NCI-H446 treated with DMSO at 0.1 percent for 48 hours (cell line): ENCODE data around the gene KCNQ1OT1.

Source experiments
- DNase-seq: peaks from one replicate; lab custom pipeline; 2025; lab: John Stamatoyannopoulos, UW

Gene KCNQ1OT1

DNA sequence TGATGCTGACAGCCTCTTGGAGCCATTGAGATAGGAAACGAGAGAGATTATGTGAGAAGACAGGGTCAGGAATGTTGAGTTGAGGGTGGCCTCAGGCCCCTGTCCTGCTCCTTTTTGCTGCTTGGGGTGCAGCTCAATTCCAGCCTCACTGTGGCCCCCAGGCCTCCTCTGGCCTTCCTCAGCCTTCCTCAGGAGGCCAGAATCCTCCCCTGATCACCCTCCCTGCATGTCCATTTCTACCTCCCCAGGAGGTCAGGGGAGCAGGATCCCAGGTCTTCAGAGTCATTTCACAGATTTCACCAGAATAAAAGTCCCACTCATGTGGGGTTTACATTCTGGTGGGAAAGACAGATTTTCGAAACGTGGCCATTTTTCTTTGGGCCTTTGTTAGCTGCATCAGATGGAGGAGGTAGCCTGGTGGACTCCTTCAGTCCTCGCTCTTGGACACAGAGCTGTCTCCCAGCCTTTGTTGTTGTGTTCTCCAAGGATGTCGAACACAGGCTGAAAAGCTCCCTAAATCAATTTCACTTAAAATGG lies 2.2 kb upstream of the KCNQ1OT1 start:
- DNase-seq: no peak

DNA sequence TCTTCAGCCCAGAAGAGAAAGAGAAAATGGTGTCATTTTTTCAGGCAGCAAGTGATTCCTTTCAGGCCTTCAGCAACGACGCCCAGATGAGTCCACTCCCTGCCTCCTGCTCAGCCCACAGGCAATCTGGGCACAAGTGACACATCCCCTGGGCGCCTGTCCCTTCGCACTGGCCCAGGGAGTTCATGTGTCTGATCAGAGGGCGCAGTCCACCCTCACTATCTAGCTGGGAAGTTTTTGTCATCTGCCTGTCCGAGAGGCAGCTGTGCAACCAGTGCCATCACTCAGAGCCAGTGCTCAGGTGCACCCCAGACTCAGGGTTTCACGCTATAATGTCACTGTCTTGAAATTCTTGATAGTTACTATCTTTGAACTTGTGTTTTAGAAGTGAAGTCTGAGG lies 1.4 kb upstream of the KCNQ1OT1 start:
- DNase-seq: no peak

DNA sequence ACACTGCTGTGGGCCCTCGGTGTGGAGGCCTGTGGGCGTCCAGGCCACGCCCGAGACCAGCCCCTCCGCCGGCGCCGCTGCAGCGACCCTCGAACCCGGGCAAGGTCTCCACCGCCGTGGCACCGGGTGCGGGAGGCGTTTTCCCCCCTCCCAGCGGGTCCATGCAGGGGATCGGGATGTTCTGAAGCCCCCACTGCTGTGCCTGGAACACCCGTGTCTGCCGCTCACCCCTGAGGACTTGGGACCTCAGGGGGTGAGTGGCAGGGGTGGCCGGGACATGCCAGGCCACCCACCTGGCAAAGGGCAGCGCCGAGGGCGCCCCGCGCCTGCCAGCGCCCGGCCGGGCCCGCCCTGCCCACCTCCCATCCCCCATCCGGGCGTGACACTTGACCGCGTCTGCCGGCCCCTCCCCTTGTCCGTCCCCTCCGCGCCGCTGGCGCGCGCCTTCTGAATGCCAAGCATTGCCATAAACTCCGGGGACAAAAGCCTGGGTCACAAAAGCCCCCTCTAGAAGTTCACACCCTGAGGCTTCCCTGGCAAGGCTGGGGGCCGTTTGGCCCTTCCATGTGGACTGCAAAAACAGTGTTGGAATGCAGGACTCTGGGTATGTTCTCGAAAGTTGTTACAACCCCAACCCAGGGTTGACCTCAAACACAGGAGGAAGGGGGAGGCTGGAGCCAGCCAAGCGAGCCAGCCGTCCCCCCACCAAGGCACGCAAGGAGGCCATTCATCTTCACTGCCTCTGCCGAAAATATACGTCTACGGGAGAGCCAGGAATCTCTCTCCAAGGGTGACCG lies 819 bp upstream of the KCNQ1OT1 start:
- no peak for DNase-seq

DNA sequence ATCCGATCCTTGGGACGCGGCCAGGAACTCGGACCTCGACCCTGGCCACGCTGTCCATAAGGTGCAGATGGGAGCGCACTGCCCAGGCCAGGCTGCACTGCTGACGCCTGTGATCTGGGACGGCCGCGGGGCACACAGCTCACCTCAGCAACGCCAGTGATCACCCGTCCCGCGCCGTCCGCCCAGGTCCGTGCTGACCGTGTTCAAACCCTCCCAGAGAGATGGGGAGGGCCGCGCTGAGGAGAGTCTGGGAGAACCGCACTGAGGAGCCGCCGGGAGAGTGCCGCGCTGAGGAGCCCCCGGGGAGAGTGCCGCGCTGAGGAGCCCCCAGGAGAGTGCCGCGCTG lies 636 bp downstream of the KCNQ1OT1 start:
- DNase-seq: no peak

DNA sequence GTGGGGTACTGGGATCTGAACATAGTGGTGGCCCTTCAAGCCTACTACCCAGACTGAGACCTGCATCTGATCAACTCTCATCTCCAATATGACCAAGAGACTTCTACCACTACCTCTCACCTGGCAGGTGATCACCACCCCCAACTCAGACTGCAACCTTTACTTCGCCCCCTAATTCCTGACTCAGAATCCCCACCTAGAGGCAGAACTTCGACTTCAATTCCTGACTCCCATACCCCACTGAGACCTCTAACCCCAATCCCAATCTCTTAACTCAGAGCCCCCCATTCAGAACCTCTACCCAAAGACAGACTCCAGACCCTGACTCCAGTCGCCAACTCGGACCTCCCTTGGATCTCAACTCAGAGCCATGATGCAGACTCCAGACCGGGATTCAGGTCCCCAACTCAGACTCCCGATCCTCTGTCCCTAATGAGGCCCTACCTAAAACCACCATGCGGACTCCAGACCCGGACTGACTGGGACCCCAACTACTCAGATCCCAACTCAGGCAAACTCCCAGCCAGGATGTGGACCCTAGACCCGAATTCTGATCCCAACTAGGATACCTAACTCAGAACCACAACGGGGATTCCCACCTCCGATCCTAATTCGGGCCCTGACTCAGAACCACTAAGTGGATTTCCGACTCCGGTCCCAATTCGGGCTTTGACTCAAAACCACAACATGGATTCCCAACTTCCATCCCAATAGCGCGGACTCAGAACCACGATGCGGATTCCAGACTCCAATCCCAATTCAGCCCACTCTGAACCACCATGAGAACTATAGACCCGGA lies 1.2 kb downstream of the KCNQ1OT1 start:
- DNase-seq: no peak

DNA sequence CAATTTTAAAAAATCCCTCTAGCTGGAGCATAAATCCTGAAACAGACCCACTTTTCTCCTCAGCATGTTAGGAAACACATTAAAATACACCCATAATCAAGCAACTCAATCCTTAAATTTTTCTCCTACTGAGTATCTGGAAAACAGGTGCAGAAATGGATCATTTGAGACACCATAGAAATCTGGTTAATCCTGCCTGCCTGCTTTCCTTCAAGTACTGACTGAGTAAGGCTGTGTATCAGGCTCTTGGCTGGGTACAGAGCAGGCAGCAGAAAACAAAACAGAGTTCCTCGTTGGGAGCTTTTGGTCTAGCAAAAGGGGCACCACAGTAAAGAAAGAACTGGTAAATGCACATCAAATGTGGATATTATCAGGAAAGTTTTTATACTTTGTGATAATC lies 1.9 kb downstream of the KCNQ1OT1 start:
- no peak for DNase-seq

DNA sequence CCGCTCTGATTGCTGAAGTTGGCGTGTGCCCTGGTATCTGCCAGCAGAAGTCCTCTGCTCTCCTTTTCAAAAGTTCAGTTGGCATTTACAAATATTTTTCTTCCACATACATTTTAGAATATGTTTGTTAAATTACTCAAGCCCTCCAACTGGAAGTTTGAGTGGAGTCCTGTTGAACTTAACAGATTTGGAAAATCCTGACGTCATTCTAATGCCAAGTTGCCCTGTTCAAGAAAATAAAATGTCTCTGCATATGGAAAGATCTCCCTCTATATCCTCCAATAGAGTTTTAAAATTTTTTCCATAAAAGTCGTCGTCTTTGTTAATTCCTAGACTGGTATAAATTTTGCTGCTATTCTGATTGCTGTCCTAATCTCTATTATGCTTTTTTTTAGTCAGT lies 3.3 kb downstream of the KCNQ1OT1 start:
- DNase-seq: no peak

DNA sequence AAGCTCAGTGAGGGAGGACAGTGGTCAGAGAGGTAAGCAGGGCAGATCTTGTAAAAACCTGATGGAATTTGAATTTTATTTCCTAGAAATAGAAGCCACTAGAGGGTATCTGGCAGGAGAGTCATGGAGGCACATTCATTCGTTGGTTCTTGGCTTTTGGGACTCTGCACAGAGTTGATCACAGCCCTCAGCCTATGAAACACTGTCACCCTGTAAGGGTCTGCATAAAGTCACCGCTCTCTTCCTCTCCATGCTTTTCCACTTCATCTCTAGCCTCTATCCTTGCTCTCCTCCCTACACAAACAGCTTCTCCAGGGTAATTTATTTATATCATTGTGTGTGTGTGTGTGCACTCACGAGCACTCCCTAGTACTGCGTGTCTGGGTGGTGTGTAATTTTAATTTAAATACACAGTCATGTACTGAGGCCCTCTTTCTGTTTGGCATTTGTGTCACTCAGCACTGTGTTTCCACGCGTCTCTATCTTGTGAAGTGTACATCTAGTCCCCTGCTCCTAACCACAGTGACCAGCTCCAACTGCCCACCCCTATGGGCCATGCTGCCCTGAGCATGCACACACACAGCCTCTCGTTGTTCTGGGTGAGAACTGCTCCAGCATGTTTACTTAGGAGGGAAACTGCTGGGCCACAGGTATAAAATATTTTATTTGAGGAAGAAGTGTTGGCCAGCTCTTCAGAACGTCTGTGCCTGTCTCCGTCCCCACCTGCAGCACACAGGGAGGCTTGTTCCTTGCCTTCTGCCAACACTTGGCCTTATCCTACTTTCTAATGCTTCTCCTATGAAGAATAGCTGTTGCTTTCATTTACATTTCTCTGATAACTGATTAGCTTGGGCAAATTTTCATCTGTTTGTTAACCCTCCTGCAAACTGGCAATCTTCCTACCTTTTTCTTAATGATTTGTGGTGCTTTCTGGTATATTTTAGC lies 4.5 kb downstream of the KCNQ1OT1 start:
- DNase-seq: no peak

DNA sequence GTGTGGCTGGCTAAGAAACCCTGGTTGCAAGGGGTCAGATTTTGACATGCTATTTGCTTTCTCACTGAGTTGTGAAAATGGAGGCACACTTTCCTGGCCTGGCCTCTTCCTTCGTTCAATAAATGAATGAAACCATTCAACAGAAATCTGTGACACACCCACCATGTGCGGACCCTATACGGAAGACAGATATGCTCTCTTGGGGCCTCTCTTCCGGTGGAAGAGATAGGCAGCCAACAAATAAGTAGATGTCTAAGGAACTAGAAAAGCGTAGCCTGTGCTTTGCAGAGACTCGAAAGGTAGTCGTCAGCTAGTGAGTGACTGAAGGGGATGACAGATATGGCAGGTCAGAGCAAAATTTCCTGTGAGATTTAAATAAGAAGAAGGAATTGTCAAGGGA lies 5.3 kb downstream of the KCNQ1OT1 start:
- no peak for DNase-seq

DNA sequence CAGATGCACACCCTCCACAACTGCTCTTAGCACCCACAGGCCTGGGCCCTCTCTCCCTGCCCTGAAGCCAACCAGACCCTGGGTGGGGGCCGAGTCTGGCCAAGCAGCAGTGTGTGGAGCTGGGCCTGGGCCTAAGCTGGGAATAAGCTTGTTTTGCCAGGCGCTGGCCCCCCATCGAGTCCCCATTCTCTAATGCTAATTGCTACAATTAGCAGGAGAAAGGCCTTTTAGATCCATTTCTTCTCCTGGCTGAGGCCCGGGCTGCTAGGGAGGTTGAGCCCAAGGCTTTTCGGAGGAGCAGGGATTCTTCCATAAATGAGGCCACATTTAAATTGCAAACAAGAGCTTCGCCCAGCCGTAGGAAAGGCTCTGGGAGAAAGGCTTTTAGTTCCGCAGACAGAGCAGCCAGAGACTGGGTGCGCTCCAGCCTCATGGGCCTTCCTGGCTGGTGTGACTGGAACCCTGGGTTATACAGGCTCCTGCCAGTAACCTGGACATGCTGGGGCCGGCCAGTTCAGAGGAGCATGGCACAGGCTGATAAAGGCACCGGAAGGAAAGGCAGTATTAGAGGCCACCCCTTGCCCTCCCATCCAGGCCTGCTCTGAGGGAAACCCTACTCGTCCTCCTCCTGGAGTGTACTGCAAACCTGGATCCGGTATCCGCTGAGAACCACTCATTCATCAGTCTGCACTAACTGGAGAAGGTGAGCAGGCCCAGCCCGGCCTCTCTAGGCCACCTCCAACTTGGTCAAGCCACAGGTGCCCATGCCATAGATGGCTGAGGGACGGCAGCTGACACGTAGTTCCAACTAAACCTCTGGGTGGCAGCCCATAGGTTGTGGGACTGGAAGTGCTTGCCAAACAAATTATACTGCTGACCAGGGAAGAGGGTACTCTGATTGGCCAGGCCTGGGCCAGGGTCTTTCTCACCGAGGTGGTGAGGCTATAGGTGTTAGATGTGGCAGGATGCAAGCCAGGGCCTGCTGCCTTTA lies 6.2 kb downstream of the KCNQ1OT1 start:
- no peak for DNase-seq

DNA sequence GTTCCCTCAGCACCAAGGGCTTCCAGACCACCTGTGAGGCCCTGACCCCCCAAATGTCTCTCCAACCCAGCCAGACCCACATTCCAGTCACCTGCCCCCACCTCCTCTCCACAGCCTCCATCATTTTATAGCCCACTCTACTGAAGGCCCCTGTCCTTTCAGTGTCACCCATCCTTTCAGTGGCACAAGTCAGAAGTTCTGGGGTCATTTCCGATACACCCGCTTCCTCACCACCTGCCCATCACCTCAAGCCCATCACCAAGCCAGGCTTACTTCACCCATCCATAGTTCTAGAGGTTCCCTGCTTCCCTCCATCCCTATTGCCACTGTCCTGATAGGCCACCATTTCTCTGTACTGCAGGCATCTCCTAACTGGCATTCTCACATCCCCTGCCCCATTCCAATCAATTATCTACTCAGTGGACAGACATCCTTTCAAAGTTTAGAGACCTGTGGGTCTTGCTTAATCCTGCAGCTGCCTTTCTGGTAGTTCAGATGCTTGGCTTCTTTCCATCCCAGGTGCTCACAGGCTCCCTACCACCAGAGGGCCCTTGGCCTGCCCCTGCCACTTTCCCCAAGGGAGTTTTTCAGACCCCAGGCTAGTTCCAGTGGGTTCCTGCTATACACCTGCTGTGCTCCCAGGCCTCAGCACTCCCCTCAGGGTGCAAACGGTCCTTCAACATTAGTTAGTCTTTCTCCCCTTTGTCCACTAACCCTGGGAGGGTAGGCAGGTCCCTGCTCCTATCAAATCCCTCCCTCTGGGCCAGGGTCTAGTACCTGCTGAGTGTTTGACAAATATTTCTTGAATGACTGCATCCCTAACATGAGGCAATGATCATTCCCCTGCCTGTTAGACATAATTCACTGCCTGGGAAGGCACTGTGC lies 7.6 kb downstream of the KCNQ1OT1 start:
- no peak for DNase-seq

DNA sequence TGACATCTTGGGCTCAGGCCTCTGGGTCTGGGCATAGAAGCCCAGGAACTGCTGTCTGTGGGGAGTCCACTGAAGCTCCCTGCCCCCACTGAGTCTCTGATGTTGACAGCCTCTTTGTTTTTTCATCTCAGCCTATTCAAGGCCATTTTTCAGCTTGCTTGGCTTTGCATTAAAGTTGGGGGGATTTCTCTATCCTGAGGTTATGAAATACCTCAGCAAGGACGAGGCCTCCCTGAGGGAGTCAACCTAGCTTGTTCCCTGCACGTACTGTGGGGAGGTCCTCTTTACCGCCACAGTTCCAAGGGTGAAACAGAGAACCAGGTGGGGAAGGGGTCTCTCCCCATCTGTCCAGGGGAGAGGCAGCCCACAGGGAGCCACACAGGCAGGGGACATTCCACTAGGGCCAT lies 8.4 kb downstream of the KCNQ1OT1 start:
- no peak for DNase-seq

DNA sequence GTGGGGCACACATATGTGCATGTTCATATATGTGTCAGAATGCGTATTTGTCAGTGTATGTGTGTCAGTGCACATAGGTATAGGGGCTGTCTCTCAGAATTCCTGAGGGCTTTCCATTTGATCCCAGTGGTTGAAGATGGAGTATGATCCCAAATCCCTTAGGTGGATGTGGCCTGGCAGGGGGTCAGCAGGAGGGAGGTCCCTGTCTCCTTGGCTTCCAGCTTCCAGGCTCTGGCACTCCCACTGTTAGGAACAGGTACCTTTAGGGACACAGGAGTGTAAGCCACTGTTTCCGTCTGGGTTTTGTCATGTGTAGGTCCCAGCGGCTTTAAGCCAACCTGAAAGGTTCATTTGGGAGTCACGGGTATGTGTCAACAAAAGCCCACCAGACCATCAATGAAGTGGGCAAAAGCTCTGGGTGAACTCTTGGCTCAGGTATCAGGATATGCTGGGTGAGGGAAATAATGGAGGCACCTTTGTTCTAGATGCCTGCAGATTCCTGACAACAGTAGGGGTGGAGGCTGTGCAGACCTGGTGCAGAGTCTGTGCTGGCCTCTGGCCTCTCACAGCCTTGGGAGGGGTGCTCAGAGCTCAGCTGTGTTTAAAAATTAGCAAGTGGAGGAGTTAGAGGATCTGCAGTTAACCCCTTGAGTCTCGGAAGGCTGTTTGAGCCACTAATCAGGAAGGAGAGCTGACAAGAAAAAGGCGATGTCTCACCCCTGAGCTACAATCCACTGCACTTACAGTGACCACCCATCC lies 9.0 kb downstream of the KCNQ1OT1 start:
- DNase-seq: no peak

DNA sequence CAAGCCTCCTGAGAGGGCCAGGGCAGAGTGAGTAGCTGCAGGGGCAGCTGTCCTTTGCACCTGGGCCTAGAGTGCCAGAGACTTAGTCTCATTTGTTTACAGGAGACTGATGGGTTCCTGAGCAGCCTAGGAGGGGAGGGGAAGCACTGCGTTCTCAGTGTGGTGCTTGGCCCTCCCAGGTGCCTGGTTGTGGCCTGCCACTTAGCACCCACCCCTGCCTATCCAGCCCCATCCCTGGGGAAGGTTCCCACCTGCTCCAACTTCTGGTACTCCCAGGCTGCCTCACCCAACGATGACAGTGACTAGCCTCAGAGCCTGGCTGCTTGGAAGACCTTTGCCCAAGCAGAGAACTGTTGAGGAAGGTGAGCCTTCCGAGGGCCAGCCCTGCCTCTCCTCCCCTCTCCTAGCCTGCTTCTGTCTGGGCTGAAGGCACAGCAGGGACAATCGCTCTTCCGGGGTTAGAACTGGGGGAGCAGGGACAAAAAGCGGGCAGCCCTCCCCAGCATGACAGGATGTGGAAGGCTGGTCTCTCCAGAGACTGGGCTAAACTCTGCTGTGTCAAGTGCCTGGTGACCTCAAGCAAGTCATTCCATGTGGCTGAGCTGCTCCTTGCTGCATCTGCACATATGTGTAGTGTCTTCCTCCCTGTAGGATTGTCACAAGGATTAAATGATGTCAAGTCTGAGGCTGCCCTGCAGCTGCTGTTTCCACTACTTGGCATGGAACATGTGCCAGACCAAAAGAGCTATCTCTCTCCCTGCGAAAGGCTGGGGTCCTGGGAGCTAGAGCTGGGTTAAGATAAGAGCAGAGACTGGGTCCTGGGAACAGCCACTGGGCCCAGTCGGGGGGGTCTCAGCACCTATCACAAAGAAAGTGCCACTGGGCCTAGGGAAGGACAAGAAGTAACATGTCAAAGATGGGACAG lies 9.9 kb downstream of the KCNQ1OT1 start:
- DNase-seq: no peak

DNA sequence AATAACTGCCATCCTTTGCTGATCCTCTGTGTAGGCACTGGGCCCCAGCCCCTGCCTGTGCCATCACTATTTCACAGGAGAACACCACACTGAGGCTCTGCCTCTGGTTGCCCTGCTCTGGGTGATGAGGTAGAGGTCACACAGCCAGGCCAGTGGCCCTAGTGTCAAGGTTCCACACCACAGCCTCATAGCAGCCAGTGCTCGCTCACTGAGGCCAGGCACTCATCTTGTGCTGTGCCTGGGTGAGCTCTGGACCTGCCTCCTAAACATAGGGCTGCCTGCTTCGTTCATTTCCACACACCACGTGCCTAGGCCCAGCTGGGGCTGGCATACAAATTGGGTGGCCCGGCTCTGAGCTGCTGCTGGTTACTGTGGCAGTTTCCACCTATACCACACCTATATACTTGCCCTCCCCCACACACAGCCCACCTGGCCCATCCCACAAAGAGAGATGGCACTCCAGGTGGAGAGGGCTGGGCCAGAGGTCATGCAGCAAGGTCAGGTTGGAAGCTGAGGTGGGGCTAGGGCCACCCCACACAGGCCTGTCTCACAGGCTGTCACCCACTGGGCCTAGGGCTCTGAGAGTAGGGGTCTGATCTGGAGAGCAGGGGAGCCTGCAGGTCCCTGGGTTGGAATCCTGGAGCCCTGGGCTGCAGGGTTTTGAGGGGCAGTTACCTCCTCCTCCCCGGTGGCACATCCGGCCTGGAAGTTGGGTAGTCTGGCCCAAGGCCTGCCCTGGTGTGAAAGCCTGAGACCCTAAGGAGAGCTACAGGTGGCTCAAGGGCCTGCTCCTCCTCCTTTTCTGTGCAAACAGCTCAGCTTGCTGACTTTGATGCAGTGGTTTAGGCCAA lies 11.2 kb downstream of the KCNQ1OT1 start:
- no peak for DNase-seq

DNA sequence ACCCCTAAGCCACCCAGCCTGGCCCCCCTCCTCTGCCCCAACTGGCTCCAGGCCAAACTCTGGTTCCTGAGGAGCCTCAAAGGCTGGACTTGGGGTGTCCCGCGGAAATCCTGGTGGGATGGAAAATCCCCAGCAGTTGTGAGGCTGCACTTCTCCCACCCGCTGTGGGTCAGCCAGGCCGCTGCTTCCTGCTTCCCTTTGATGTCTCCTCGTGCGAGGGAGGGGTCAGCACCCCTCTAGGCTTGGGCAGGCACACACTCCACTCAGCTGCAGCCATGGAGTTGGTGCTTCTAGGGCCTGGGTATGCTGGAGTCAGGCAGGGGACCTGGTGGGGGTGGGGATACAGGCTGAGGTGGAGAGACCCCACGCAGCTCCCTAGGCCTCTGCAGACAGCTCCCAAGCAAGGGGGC lies 12.0 kb downstream of the KCNQ1OT1 start:
- no peak for DNase-seq

DNA sequence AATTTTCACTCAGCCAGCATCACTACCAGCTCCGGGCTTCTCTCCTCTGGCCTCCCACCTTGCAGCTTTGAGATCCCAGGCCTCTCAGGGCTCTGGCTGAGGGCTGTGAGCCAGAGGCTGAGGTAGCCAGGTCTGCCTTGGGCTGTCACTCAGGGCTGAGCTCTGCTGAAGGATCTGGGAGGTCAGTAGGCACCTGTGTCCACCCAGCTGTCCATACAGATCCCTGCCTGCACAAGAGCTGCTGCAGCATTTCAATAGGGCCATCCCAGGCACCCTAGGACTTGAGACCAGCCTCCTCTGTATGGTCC lies 12.6 kb downstream of the KCNQ1OT1 start:
- no peak for DNase-seq
